ENCODE data around the gene SNAP23.
A peak's percentile ranks its signal among the peaks of the same experiment; 100 is the strongest.

Gene SNAP23

GRCh38 chr15:42457445-42458442, 37.7 kb upstream of the SNAP23 start:
- Histone ChIP-seq H2BK120ac (ENCODE audit: low read depth, low read length) (no peak overlapping the region), H3K23ac (ENCODE audit: low read depth, low read length, poor library complexity) (no peak overlapping the region), H3K27me3 (ENCODE audit: control insufficient read depth in 3 of 3, insufficient read depth in 3 of 3, low read depth in 1 of 3, low read length in 3 of 3) (no peaks in the 10 kb centered on the region), H3K36me3 (replicated peaks in 1 of 2; ENCODE audit: control insufficient read depth in 2 of 2, insufficient read depth in 2 of 2, low read length in 2 of 2) (peaks cover 0 to 16% of the 10 kb centered on the region in 2 donors), H2BK15ac (ENCODE audit: low read length) (no peak overlapping the region), H3K27ac (replicated peaks; ENCODE audit: low read length) (peak overlapping the region; percentile 87), H3K4me2 (ENCODE audit: insufficient read depth, low read length, poor library complexity, severe bottlenecking) (no peak overlapping the region), H3K4me1 (ENCODE audit: control insufficient read depth in 2 of 2, insufficient read depth in 1 of 2, low read depth in 1 of 2, low read length in 2 of 2) (peaks cover 4 to 15% of the 10 kb centered on the region in 2 donors), H3K4me3 (ENCODE audit: low read length in 2 of 2) (no peak overlapping the region), H2BK12ac (ENCODE audit: low read length) (no peak overlapping the region), H3K14ac (ENCODE audit: low read length) (no peak overlapping the region), H3K18ac (ENCODE audit: low read length) (no peak overlapping the region), H4K91ac (ENCODE audit: low read depth, low read length, poor library complexity) (no peak overlapping the region), H2AK5ac (ENCODE audit: low read depth, low read length) (no peak overlapping the region), H4K8ac (ENCODE audit: low read depth, low read length) (no peak overlapping the region), H3K9ac (ENCODE audit: low read depth, low read length, poor library complexity) (no peak overlapping the region), H3K4ac (ENCODE audit: low read length) (no peak overlapping the region), H3K79me1 (ENCODE audit: low read depth, low read length) (no peaks in the 10 kb centered on the region), H2AFZ (ENCODE audit: low read length) (peak overlapping the region; percentile 24), H3K9me3 (replicated peaks in 1 of 2; ENCODE audit: control insufficient read depth in 2 of 2, insufficient read depth in 1 of 2, low read depth in 1 of 2, low read length in 2 of 2) (no peaks in the 10 kb centered on the region), H2BK5ac (ENCODE audit: low read length) (no peak overlapping the region)
- DNase-seq (ENCODE audit: low spot score) = peak; percentile 80
- no CpG with 5 or more reads among the region's 8 CpGs for WGBS, 2 donors (ENCODE audit: extremely low coverage in 2 of 2, insufficient read length in 2 of 2, insufficient replicate concordance in 1 of 2)

GRCh38 chr15:42461261-42461660, 34.2 kb upstream of the SNAP23 start:
- peaks cover 4 to 14% of the 10 kb centered on the region in 2 donors for H3K36me3 ChIP-seq (replicated peaks in 1 of 2; ENCODE audit: control insufficient read depth in 2 of 2, insufficient read depth in 2 of 2, low read length in 2 of 2)
- DNase-seq (ENCODE audit: low spot score) = no peak
- H2AFZ ChIP-seq (ENCODE audit: low read length) = no peak overlapping the region
- H2BK15ac ChIP-seq (ENCODE audit: low read length) = no peak overlapping the region
- no peak overlapping the region for H3K14ac ChIP-seq (ENCODE audit: low read length)
- H4K91ac ChIP-seq (ENCODE audit: low read depth, low read length, poor library complexity) = no peak overlapping the region
- H3K4me1 ChIP-seq (ENCODE audit: control insufficient read depth in 2 of 2, insufficient read depth in 1 of 2, low read depth in 1 of 2, low read length in 2 of 2) = peaks cover 4 to 15% of the 10 kb centered on the region in 2 donors
- no peak overlapping the region for H3K4ac ChIP-seq (ENCODE audit: low read length)
- no peak overlapping the region for H2AK5ac ChIP-seq (ENCODE audit: low read depth, low read length)
- no CpG with 5 or more reads among the region's 3 CpGs for WGBS, 2 donors (ENCODE audit: extremely low coverage in 2 of 2, insufficient read length in 2 of 2, insufficient replicate concordance in 1 of 2)
- no peak overlapping the region for H4K8ac ChIP-seq (ENCODE audit: low read depth, low read length)
- H3K4me3 ChIP-seq (ENCODE audit: low read length in 2 of 2) = no peak overlapping the region
- no peak overlapping the region for H3K9ac ChIP-seq (ENCODE audit: low read depth, low read length, poor library complexity)
- no peak overlapping the region for H3K4me2 ChIP-seq (ENCODE audit: insufficient read depth, low read length, poor library complexity, severe bottlenecking)
- no peak overlapping the region for H2BK120ac ChIP-seq (ENCODE audit: low read depth, low read length)
- no peaks in the 10 kb centered on the region for H3K9me3 ChIP-seq (replicated peaks in 1 of 2; ENCODE audit: control insufficient read depth in 2 of 2, insufficient read depth in 1 of 2, low read depth in 1 of 2, low read length in 2 of 2)
- H3K27ac ChIP-seq (replicated peaks; ENCODE audit: low read length) = no peak overlapping the region
- H3K18ac ChIP-seq (ENCODE audit: low read length) = no peak overlapping the region
- H2BK5ac ChIP-seq (ENCODE audit: low read length) = no peak overlapping the region
- no peak overlapping the region for H3K23ac ChIP-seq (ENCODE audit: low read depth, low read length, poor library complexity)
- H2BK12ac ChIP-seq (ENCODE audit: low read length) = no peak overlapping the region
- no peaks in the 10 kb centered on the region for H3K27me3 ChIP-seq (ENCODE audit: control insufficient read depth in 3 of 3, insufficient read depth in 3 of 3, low read depth in 1 of 3, low read length in 3 of 3)
- H3K79me1 ChIP-seq (ENCODE audit: low read depth, low read length) = no peaks in the 10 kb centered on the region

GRCh38 chr15:42465520-42466259, 29.7 kb upstream of the SNAP23 start:
- H3K4me3 ChIP-seq (ENCODE audit: low read length in 2 of 2) = no peak overlapping the region
- no peak overlapping the region for H2BK15ac ChIP-seq (ENCODE audit: low read length)
- H3K4me1 ChIP-seq (ENCODE audit: control insufficient read depth in 2 of 2, insufficient read depth in 1 of 2, low read depth in 1 of 2, low read length in 2 of 2) = no peaks in the 10 kb centered on the region
- no CpG with 5 or more reads among the region's 8 CpGs for whole genome bisulfite sequencing, 2 donors (ENCODE audit: extremely low coverage in 2 of 2, insufficient read length in 2 of 2, insufficient replicate concordance in 1 of 2)
- H3K27ac ChIP-seq (replicated peaks; ENCODE audit: low read length) = no peak overlapping the region
- no peaks in the 10 kb centered on the region for H3K27me3 ChIP-seq (ENCODE audit: control insufficient read depth in 3 of 3, insufficient read depth in 3 of 3, low read depth in 1 of 3, low read length in 3 of 3)
- no peak overlapping the region for H3K9ac ChIP-seq (ENCODE audit: low read depth, low read length, poor library complexity)
- no peak overlapping the region for H2BK5ac ChIP-seq (ENCODE audit: low read length)
- H4K91ac ChIP-seq (ENCODE audit: low read depth, low read length, poor library complexity) = no peak overlapping the region
- no peak overlapping the region for H2BK120ac ChIP-seq (ENCODE audit: low read depth, low read length)
- no peaks in the 10 kb centered on the region for H3K9me3 ChIP-seq (replicated peaks in 1 of 2; ENCODE audit: control insufficient read depth in 2 of 2, insufficient read depth in 1 of 2, low read depth in 1 of 2, low read length in 2 of 2)
- H2AK5ac ChIP-seq (ENCODE audit: low read depth, low read length) = no peak overlapping the region
- H2AFZ ChIP-seq (ENCODE audit: low read length) = no peak overlapping the region
- no peak overlapping the region for H3K14ac ChIP-seq (ENCODE audit: low read length)
- H2BK12ac ChIP-seq (ENCODE audit: low read length) = no peak overlapping the region
- DNase-seq (ENCODE audit: low spot score) = no peak
- peaks cover 4 to 29% of the 10 kb centered on the region in 2 donors for H3K36me3 ChIP-seq (replicated peaks in 1 of 2; ENCODE audit: control insufficient read depth in 2 of 2, insufficient read depth in 2 of 2, low read length in 2 of 2)
- H3K4ac ChIP-seq (ENCODE audit: low read length) = no peak overlapping the region
- H3K79me1 ChIP-seq (ENCODE audit: low read depth, low read length) = no peaks in the 10 kb centered on the region
- no peak overlapping the region for H3K18ac ChIP-seq (ENCODE audit: low read length)
- no peak overlapping the region for H4K8ac ChIP-seq (ENCODE audit: low read depth, low read length)
- H3K4me2 ChIP-seq (ENCODE audit: insufficient read depth, low read length, poor library complexity, severe bottlenecking) = no peak overlapping the region
- no peak overlapping the region for H3K23ac ChIP-seq (ENCODE audit: low read depth, low read length, poor library complexity)

- no peak overlapping the region for H3K14ac ChIP-seq (ENCODE audit: low read length)
- H3K18ac ChIP-seq (ENCODE audit: low read length) = no peak overlapping the region
- H3K4me1 ChIP-seq (ENCODE audit: control insufficient read depth in 2 of 2, insufficient read depth in 1 of 2, low read depth in 1 of 2, low read length in 2 of 2) = no peaks in the 10 kb centered on the region
- H3K4ac ChIP-seq (ENCODE audit: low read length) = no peak overlapping the region
- H4K8ac ChIP-seq (ENCODE audit: low read depth, low read length) = no peak overlapping the region
- no peak for DNase-seq (ENCODE audit: low spot score)
- 100% methylated on average over 2 of the region's 3 CpGs for WGBS, 2 donors (ENCODE audit: extremely low coverage in 2 of 2, insufficient read length in 2 of 2, insufficient replicate concordance in 1 of 2)
- no peak overlapping the region for H2BK12ac ChIP-seq (ENCODE audit: low read length)
- no peaks in the 10 kb centered on the region for H3K27me3 ChIP-seq (ENCODE audit: control insufficient read depth in 3 of 3, insufficient read depth in 3 of 3, low read depth in 1 of 3, low read length in 3 of 3)
- no peak overlapping the region for H3K27ac ChIP-seq (replicated peaks; ENCODE audit: low read length)
- no peak overlapping the region for H2BK15ac ChIP-seq (ENCODE audit: low read length)
- H2BK120ac ChIP-seq (ENCODE audit: low read depth, low read length) = no peak overlapping the region
- no peaks in the 10 kb centered on the region for H3K79me1 ChIP-seq (ENCODE audit: low read depth, low read length)
- H3K36me3 ChIP-seq (replicated peaks in 1 of 2; ENCODE audit: control insufficient read depth in 2 of 2, insufficient read depth in 2 of 2, low read length in 2 of 2) = peaks cover 0 to 20% of the 10 kb centered on the region in 2 donors
- H3K4me2 ChIP-seq (ENCODE audit: insufficient read depth, low read length, poor library complexity, severe bottlenecking) = no peak overlapping the region
- no peak overlapping the region for H2BK5ac ChIP-seq (ENCODE audit: low read length)
- H4K91ac ChIP-seq (ENCODE audit: low read depth, low read length, poor library complexity) = no peak overlapping the region
- no peak overlapping the region for H3K23ac ChIP-seq (ENCODE audit: low read depth, low read length, poor library complexity)
- no peak overlapping the region for H3K9ac ChIP-seq (ENCODE audit: low read depth, low read length, poor library complexity)
- no peaks in the 10 kb centered on the region for H3K9me3 ChIP-seq (replicated peaks in 1 of 2; ENCODE audit: control insufficient read depth in 2 of 2, insufficient read depth in 1 of 2, low read depth in 1 of 2, low read length in 2 of 2)
- H3K4me3 ChIP-seq (ENCODE audit: low read length in 2 of 2) = no peak overlapping the region
- no peak overlapping the region for H2AK5ac ChIP-seq (ENCODE audit: low read depth, low read length)
- H2AFZ ChIP-seq (ENCODE audit: low read length) = no peak overlapping the region
Measured at GRCh38 chr15:42471002-42471401, 24.4 kb upstream of the SNAP23 start.
